SK-N-SH treated with all-trans-retinoic acid at 6 μM for 48 hours (cell line): ENCODE data around the gene SEMA4F.

Experiments
- ATAC-seq: fragments of 200-7000 bp; cut with Tn5 transposase; 3 replicates; pipeline ENCODE4 v1.9.1; 2020; ENCODE audit warnings: mild to moderate bottlenecking, moderate library complexity
- ARNTL ChIP-seq: fragments of 450-650 bp; formaldehyde crosslinking; IDR thresholded peaks from 2 replicates; pipeline ENCODE4 v1.5.0; 2020; ENCODE audit warnings: low read depth, mild to moderate bottlenecking, moderate library complexity, borderline replicate concordance
- BACH2 ChIP-seq: fragments of 250-450 bp; sonication (Bioruptor Pico); IDR thresholded peaks from 2 replicates; pipeline ENCODE4 v1.9.0; 2021; ENCODE audit warnings: mild to moderate bottlenecking, borderline replicate concordance
- CSDC2 ChIP-seq: fragments of 250-450 bp; sonication (Bioruptor Pico); IDR thresholded peaks from 2 replicates; pipeline ENCODE4 v1.5.0; 2020; ENCODE audit warnings: mild to moderate bottlenecking, moderate library complexity
- ESRRG ChIP-seq: fragments of 250-450 bp; sonication (Bioruptor Pico); IDR thresholded peaks from 2 replicates; pipeline ENCODE4 v1.6.1; 2021; ENCODE audit warnings: mild to moderate bottlenecking
- GLIS3 ChIP-seq: fragments of 250-450 bp; sonication (Bioruptor Pico); IDR thresholded peaks from 2 replicates; pipeline ENCODE4 v1.5.0; 2020; ENCODE audit warnings: mild to moderate bottlenecking, moderate library complexity
- ISL1 ChIP-seq: fragments of 250-450 bp; sonication (Bioruptor Pico); IDR thresholded peaks from 2 replicates; pipeline ENCODE4 v2.1.2; 2022; ENCODE audit warnings: mild to moderate bottlenecking, moderate library complexity
- OSR1 ChIP-seq: fragments of 250-450 bp; sonication (Bioruptor Pico); IDR thresholded peaks from 2 replicates; pipeline ENCODE4 v1.8.0; 2022; ENCODE audit warnings: moderate library complexity, mild to moderate bottlenecking, inconsistent platforms
- PATZ1 ChIP-seq: fragments of 250-450 bp; sonication (Bioruptor Pico); IDR thresholded peaks from 2 replicates; pipeline ENCODE4 v1.8.0; 2020; ENCODE audit warnings: mild to moderate bottlenecking, moderate library complexity, borderline replicate concordance
- POU6F1 ChIP-seq: fragments of 250-450 bp; sonication (Bioruptor Pico); IDR thresholded peaks from 2 replicates; pipeline ENCODE4 v1.8.0; 2021; ENCODE audit warnings: low read depth, mild to moderate bottlenecking, moderate library complexity, borderline replicate concordance
- PPARA ChIP-seq: fragments of 250-450 bp; sonication (Bioruptor Pico); IDR thresholded peaks from 2 replicates; pipeline ENCODE4 v1.5.0; 2020; ENCODE audit warnings: mild to moderate bottlenecking, borderline replicate concordance
- RARB ChIP-seq: fragments of 250-450 bp; sonication (Bioruptor Pico); IDR thresholded peaks from 2 replicates; pipeline ENCODE4 v1.8.0; 2021; ENCODE audit warnings: mild to moderate bottlenecking, moderate library complexity
- SNAI2 ChIP-seq: fragments of 250-450 bp; sonication (Bioruptor Pico); IDR thresholded peaks from 2 replicates; pipeline ENCODE4 v1.5.0; 2020; ENCODE audit warnings: mild to moderate bottlenecking, moderate library complexity
- TCF4 ChIP-seq: fragments of 250-450 bp; sonication (Bioruptor Pico); IDR thresholded peaks from 2 replicates; pipeline ENCODE4 v1.8.0; 2021; ENCODE audit warnings: mild to moderate bottlenecking, moderate library complexity, borderline replicate concordance
- TOX ChIP-seq: fragments of 250-450 bp; sonication (Bioruptor Pico); IDR thresholded peaks from 2 replicates; pipeline ENCODE4 v1.8.0; 2021; ENCODE audit warnings: mild to moderate bottlenecking, moderate library complexity, borderline replicate concordance
- TSHZ2 ChIP-seq: fragments of 250-450 bp; sonication (Bioruptor Pico); IDR thresholded peaks from 2 replicates; pipeline ENCODE4 v1.5.0; 2020; ENCODE audit warnings: mild to moderate bottlenecking, moderate library complexity
- ZC3H10 ChIP-seq: fragments of 250-450 bp; sonication (Bioruptor Pico); IDR thresholded peaks from 2 replicates; pipeline ENCODE4 v1.5.1; 2021; ENCODE audit warnings: mild to moderate bottlenecking, moderate library complexity
- ZFP3 ChIP-seq: fragments of 250-450 bp; sonication (Bioruptor Pico); IDR thresholded peaks from 2 replicates; pipeline ENCODE4 v1.5.0; 2020; ENCODE audit warnings: mild to moderate bottlenecking, moderate library complexity
- ZFP30 ChIP-seq: fragments of 450-650 bp; formaldehyde crosslinking; IDR thresholded peaks from 2 replicates; pipeline ENCODE4 v1.5.0; 2022; ENCODE audit warnings: mild to moderate bottlenecking, moderate library complexity
- ZNF565 ChIP-seq: fragments of 450-650 bp; formaldehyde crosslinking; conservative IDR thresholded peaks from 2 replicates; pipeline ENCODE4 v1.5.0; 2020; ENCODE audit warnings: low read depth, mild to moderate bottlenecking, moderate library complexity
- ZNF70 ChIP-seq: fragments of 450-650 bp; formaldehyde crosslinking; IDR thresholded peaks from 2 replicates; pipeline ENCODE4 v1.5.0; 2020; ENCODE audit warnings: mild to moderate bottlenecking, moderate library complexity
- ZNF8 ChIP-seq: fragments of 450-650 bp; formaldehyde crosslinking; IDR thresholded peaks from 2 replicates; pipeline ENCODE4 v1.5.0; 2020; ENCODE audit warnings: mild to moderate bottlenecking, moderate library complexity
- TF ChIP-seq, protein P1 (sequence below): fragments of 250-450 bp; sonication (Bioruptor Pico); IDR thresholded peaks from 2 replicates; pipeline ENCODE4 v1.5.1; 2021; ENCODE audit warnings: mild to moderate bottlenecking, moderate library complexity
- TF ChIP-seq, protein P2 (sequence below): fragments of 250-450 bp; sonication (Bioruptor Pico); IDR thresholded peaks from 2 replicates; pipeline ENCODE4 v1.5.1; 2020; ENCODE audit warnings: low read depth, mild to moderate bottlenecking, moderate library complexity

Gene SEMA4F

DNA sequence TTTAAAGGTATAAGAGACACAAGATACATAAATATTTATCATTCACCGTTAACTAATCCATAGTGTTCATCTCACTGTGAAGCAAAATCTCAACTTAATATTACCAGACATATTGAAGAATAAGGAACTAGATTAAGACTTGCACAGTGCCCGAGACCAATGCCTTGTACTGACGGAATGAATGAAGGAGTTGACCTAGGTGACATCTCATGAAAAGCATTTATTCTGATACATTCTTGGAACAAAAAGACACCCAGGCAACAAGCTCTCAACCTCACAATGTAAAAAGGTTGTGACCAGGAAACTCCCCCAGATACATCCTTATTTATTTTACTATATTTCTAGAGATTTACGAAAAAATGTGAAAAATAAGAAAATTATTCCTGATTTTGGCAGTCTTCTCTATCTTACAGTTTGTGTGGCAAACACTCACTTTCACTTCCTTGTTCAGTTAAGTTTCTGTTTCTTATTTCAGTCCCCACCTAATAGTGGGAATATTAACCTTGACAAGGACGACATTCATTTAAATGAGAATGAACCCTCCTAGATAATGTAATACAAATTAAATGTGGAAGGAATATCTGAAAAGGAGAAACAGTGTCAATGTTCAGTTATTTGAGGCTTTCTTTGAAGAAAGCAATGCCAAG, 34.3 kb upstream of the SEMA4F start:
- ATAC-seq: no peak
- no peak for TF ChIP-seq ZFP3 (CRISPR knock-in tag)
- TF ChIP-seq, all 23 proteins: peak for 0

DNA sequence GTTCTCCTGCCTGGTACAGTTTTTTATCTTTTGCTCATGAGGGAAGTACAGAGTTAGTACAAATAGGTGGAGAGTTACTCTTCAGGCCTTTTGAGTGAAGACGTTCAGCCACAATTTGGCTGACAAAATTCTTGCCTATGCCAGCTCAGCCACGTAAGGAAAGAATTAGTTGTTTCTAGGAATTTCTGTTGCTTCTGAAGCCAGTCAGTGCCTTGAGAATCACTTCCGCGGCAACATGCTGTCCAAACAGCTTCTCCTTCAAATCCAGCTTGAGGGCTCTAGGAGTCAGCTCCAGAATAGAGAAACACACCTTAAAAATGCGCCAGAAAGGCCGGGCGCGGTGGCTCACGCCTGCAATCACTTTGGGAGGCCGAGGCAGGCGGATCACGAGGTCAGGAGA, 33.4 kb upstream of the SEMA4F start:
- no peak for ATAC-seq
- TF ChIP-seq ZNF70 (CRISPR knock-in tag): no peak
- no peak for TF ChIP-seq ISL1 (CRISPR knock-in tag)
- TF ChIP-seq TCF4 (CRISPR knock-in tag): no peak
- no peak for TF ChIP-seq OSR1 (CRISPR knock-in tag)
- TF ChIP-seq CSDC2 (CRISPR knock-in tag): no peak
- TF ChIP-seq, protein P1, sequence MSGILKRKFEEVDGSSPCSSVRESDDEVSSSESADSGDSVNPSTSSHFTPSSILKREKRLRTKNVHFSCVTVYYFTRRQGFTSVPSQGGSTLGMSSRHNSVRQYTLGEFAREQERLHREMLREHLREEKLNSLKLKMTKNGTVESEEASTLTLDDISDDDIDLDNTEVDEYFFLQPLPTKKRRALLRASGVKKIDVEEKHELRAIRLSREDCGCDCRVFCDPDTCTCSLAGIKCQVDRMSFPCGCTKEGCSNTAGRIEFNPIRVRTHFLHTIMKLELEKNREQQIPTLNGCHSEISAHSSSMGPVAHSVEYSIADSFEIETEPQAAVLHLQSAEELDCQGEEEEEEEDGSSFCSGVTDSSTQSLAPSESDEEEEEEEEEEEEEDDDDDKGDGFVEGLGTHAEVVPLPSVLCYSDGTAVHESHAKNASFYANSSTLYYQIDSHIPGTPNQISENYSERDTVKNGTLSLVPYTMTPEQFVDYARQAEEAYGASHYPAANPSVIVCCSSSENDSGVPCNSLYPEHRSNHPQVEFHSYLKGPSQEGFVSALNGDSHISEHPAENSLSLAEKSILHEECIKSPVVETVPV (CRISPR knock-in tag): no peak
- no peak for TF ChIP-seq GLIS3 (CRISPR knock-in tag)
- no peak for TF ChIP-seq ZNF8 (CRISPR knock-in tag)
- no peak for TF ChIP-seq ZC3H10
- TF ChIP-seq ZNF565 (CRISPR knock-in tag): no peak
- no peak for TF ChIP-seq TSHZ2 (CRISPR knock-in tag)
- no peak for TF ChIP-seq ARNTL (CRISPR knock-in tag)
- TF ChIP-seq ZFP3 (CRISPR knock-in tag): no peak
- TF ChIP-seq PATZ1 (CRISPR knock-in tag): no peak
- no peak for TF ChIP-seq BACH2
- TF ChIP-seq POU6F1 (CRISPR knock-in tag): no peak
- no peak for TF ChIP-seq TOX (CRISPR knock-in tag)
- TF ChIP-seq SNAI2: no peak
- TF ChIP-seq, protein P2, sequence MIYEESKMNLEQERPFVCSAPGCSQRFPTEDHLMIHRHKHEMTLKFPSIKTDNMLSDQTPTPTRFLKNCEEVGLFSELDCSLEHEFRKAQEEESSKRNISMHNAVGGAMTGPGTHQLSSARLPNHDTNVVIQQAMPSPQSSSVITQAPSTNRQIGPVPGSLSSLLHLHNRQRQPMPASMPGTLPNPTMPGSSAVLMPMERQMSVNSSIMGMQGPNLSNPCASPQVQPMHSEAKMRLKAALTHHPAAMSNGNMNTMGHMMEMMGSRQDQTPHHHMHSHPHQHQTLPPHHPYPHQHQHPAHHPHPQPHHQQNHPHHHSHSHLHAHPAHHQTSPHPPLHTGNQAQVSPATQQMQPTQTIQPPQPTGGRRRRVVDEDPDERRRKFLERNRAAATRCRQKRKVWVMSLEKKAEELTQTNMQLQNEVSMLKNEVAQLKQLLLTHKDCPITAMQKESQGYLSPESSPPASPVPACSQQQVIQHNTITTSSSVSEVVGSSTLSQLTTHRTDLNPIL (CRISPR knock-in tag): no peak

DNA sequence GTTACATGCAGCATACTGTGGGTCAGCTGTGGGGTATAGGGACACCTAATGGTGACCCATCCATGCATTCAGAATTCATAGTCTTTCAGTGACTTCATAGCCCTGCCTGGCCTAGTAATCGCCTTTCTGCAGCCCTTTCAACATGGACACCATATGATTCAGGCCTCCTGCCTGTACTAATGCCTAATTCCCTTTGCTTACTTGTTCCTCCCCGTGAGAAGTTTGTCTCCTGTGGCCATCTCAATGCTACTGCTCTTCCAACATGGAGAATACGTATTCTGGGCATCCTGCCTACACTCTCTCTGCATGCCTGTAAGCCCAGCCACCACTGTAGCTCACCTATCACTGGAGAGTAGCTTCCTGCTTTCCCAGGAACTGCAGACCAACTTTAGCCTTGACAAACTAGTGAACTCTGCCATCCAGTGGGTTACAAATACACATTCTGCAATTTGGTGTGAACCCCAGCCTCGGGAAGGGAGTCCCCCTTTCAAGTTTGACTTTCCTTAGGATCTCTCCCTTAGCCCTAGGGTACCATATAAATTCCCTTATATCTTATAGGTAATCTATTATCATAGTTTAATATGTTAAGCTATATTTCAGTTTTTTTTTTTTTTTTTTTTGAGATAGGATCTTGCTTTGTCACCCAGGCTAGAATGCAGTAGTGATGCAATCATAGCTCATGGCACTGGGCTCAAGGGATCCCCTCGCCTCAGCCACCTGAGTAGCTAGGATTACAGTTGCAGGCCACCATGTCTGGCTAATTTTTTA, 28.2 kb upstream of the SEMA4F start:
- TF ChIP-seq SNAI2 (no peak), RARB (CRISPR knock-in tag) (no peak), TCF4 (CRISPR knock-in tag) (no peak), ISL1 (CRISPR knock-in tag) (no peak), ZFP30 (no peak), ZFP3 (CRISPR knock-in tag) (no peak), ESRRG (CRISPR knock-in tag) (no peak), ARNTL (CRISPR knock-in tag) (no peak), PPARA (no peak)
- TF ChIP-seq, protein P2 (CRISPR knock-in tag): no peak
- TF ChIP-seq, protein P1 (CRISPR knock-in tag): no peak

More for the DNA sequence above, 28.2 kb upstream of the SEMA4F start:
- peak; percentile 44; the same call in 2 of the 3 replicates for ATAC-seq
